Activated naive CD8-positive, alpha-beta T cell treated with anti-CD3 and anti-CD28 coated beads, Interleukin-2, amount 10 ng/mL, durations not matched to agents 7 days and 5 days (primary cell): ENCODE results near the gene DPM3. TPM values are rescaled to one million over a fixed set of nuclear protein-coding genes. Genes with fewer than 3 reads are reported as not detected.

ENCODE experiments used
- ATAC-seq: fragments of 150-1000 bp; cut with Tn5 transposase; one replicate; pipeline ENCODE4 v1.10.0; 2021; ENCODE audit warnings: low read depth, moderate library complexity
- POLR2A ChIA-PET: fragments of 350-600 bp; sonication (Branson Sonifier 250); formaldehyde crosslinking; loops from one replicate; lab custom pipeline; 2021; ENCODE audit warnings: antibody characterized with exemption; lab: Charles Lee
- DNase-seq: peaks from one replicate; pipeline ENCODE4 v3.0.0; 2021
- H3K27ac Mint-ChIP-seq: one replicate; pipeline ENCODE4 v1.8.0; 2022; ENCODE audit warnings: mild to moderate bottlenecking, mixed read lengths
- H3K27me3 Mint-ChIP-seq: one replicate; pipeline ENCODE4 v1.8.0; 2022; ENCODE audit warnings: mild to moderate bottlenecking, moderate library complexity, mixed read lengths
- H3K36me3 Mint-ChIP-seq: one replicate; pipeline ENCODE4 v1.8.0; 2021; ENCODE audit warnings: mild to moderate bottlenecking, mixed read lengths
- H3K4me1 Mint-ChIP-seq: one replicate; pipeline ENCODE4 v1.8.0; 2021; ENCODE audit warnings: mixed read lengths
- H3K4me3 Mint-ChIP-seq: one replicate; pipeline ENCODE4 v1.8.0; 2022; ENCODE audit warnings: mild to moderate bottlenecking, moderate library complexity, mixed read lengths
- H3K9me3 Mint-ChIP-seq: one replicate; pipeline ENCODE4 v1.8.0; 2021; ENCODE audit warnings: mixed read lengths
- total RNA-seq, 2 experiments: library from RNA; stranded (reverse); gene quantifications; one replicate each; pipeline ENCODE4 v1.2.3, GENCODE V29; 2021

DPM3 gene
- total RNA-seq, 2 experiments from 2014 or later: 60.0 to 71.1 TPM

GRCh38 chr1:155134322-155134721 lies 6.0 kb downstream of the DPM3 start:
- Mint-ChIP-seq H3K36me3 (peaks cover 11% of the 10 kb centered on the region), H3K27ac (peak overlapping the region; percentile 95), H3K9me3 (no peaks in the 10 kb centered on the region), H3K4me1 (peaks cover 30% of the 10 kb centered on the region), H3K4me3 (peak overlapping the region; percentile 91), H3K27me3 (peaks cover 6% of the 10 kb centered on the region)
- ATAC-seq: no peak
- POLR2A ChIA-PET: interaction anchor here (1.1 to 1.6 kb wide), 3 partner anchors 12 to 182 kb away, joined by 3 to 7 read pairs (median 3); partner anchors contain the start of gene KRTCAP2
- no peak for DNase-seq

DNA sequence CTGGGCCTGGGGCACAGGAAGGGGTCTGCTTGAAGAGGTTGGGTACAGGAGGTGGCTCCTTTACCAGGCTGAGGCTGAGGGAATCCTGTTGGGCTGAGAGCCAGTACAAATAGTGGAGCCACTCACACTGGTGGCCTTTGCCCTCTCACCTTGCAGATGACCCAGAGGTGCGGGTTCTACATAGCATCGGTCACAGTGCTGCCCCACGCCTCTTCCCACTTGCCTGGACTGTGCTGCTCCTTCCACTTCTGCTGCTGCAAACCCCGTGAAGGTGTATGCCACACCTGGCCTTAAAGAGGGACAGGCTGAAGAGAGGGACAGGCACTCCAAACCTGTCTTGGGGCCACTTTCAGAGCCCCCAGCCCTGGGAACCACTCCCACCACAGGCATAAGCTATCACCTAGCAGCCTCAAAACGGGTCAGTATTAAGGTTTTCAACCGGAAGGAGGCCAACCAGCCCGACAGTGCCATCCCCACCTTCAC lies 6.5 kb downstream of the DPM3 start:
- no peak for ATAC-seq
- Mint-ChIP-seq H3K36me3 (peaks cover 9% of the 10 kb centered on the region), H3K27me3 (peaks cover 6% of the 10 kb centered on the region), H3K9me3 (no peaks in the 10 kb centered on the region), H3K27ac (no peak overlapping the region), H3K4me3 (no peak overlapping the region), H3K4me1 (peaks cover 30% of the 10 kb centered on the region)
- no peak for DNase-seq
- POLR2A ChIA-PET: interaction anchor here (1.4 to 1.6 kb wide), 2 partner anchors 12 to 39 kb away, joined by 3 to 7 read pairs; partner anchors contain the start of gene KRTCAP2

GRCh38 chr1:155131856-155132255 lies 8.5 kb downstream of the DPM3 start:
- DNase-seq: no peak
- ATAC-seq: no peak
- Mint-ChIP-seq H3K9me3 (no peaks in the 10 kb centered on the region), H3K4me3 (no peak overlapping the region), H3K36me3 (peaks cover 3% of the 10 kb centered on the region), H3K27ac (peak overlapping the region; percentile 28), H3K27me3 (peaks cover 23% of the 10 kb centered on the region), H3K4me1 (peaks cover 32% of the 10 kb centered on the region)
- POLR2A ChIA-PET: no interaction called here

DNA sequence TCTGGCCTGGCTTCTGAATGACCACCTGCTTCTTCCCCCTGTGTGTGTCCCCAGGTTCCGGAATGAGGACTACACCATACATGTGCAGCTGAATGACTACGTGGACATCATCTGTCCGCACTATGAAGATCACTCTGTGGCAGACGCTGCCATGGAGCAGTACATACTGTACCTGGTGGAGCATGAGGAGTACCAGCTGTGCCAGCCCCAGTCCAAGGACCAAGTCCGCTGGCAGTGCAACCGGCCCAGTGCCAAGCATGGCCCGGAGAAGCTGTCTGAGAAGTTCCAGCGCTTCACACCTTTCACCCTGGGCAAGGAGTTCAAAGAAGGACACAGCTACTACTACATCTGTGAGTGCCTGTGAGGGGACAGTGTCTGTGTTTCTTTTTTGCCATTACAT lies 9.0 kb downstream of the DPM3 start:
- peaks cover 3% of the 10 kb centered on the region for H3K36me3 Mint-ChIP-seq
- no peak overlapping the region for H3K27ac Mint-ChIP-seq
- ATAC-seq (no peak), DNase-seq (no peak)
- no peaks in the 10 kb centered on the region for H3K9me3 Mint-ChIP-seq
- peaks cover 32% of the 10 kb centered on the region for H3K4me1 Mint-ChIP-seq
- no peak overlapping the region for H3K4me3 Mint-ChIP-seq
- POLR2A ChIA-PET: no interaction called here
- H3K27me3 Mint-ChIP-seq: peaks cover 27% of the 10 kb centered on the region

- ATAC-seq (no peak), DNase-seq (no peak)
- peaks cover 32% of the 10 kb centered on the region for H3K4me1 Mint-ChIP-seq
- H3K9me3 Mint-ChIP-seq: no peaks in the 10 kb centered on the region
- peaks cover 3% of the 10 kb centered on the region for H3K36me3 Mint-ChIP-seq
- POLR2A ChIA-PET: interaction anchor here (0.5 to 1.4 kb wide), 2 partner anchors 10 to 12 kb away, joined by 5 read pairs; partner anchors contain the start of gene DPM3
- H3K27me3 Mint-ChIP-seq: peaks cover 32% of the 10 kb centered on the region
- no peak overlapping the region for H3K27ac Mint-ChIP-seq
- no peak overlapping the region for H3K4me3 Mint-ChIP-seq
Observed at GRCh38 chr1:155130272-155131006, 9.9 kb downstream of the DPM3 start.

- H3K36me3 Mint-ChIP-seq: peaks cover 3% of the 10 kb centered on the region
- ATAC-seq (no peak), DNase-seq (no peak)
- H3K4me1 Mint-ChIP-seq: peaks cover 26% of the 10 kb centered on the region
- POLR2A ChIA-PET: interaction anchor here (0.5 to 0.7 kb wide), 2 partner anchors 38 to 1131 kb away, joined by 3 read pairs; no protein-coding TSS in a partner anchor
- H3K9me3 Mint-ChIP-seq: no peaks in the 10 kb centered on the region
- H3K27ac Mint-ChIP-seq: peak overlapping the region; percentile 25
- H3K27me3 Mint-ChIP-seq: peaks cover 44% of the 10 kb centered on the region
- peak overlapping the region; percentile 74 for H3K4me3 Mint-ChIP-seq
Observed at GRCh38 chr1:155128755-155129473, 11.4 kb downstream of the DPM3 start.

- peak overlapping the region; percentile 25 for H3K27ac Mint-ChIP-seq
- peaks cover 3% of the 10 kb centered on the region for H3K36me3 Mint-ChIP-seq
- peaks cover 26% of the 10 kb centered on the region for H3K4me1 Mint-ChIP-seq
- no peaks in the 10 kb centered on the region for H3K9me3 Mint-ChIP-seq
- DNase-seq (no peak), ATAC-seq (no peak)
- peak overlapping the region; percentile 74 for H3K4me3 Mint-ChIP-seq
- POLR2A ChIA-PET: interaction anchor here (1.0 kb wide), 1 partner anchor 8 kb away, joined by 3 read pairs; no protein-coding TSS in a partner anchor
- peaks cover 44% of the 10 kb centered on the region for H3K27me3 Mint-ChIP-seq
Observed at GRCh38 chr1:155127967-155128754, 12.2 kb downstream of the DPM3 start.

- POLR2A ChIA-PET: interaction anchor here (1.0 kb wide), 1 partner anchor 9 kb away, joined by 3 read pairs; no protein-coding TSS in a partner anchor
- peak within 1 kb of the TSS; percentile 36 for H3K27ac Mint-ChIP-seq
- H3K36me3 Mint-ChIP-seq: peaks cover 3% of the 10 kb centered on the region
- peak; percentile 65 for DNase-seq
- ATAC-seq: peak; percentile 69
- H3K27me3 Mint-ChIP-seq: peaks cover 48% of the 10 kb centered on the region
- peak within 1 kb of the TSS; percentile 80 for H3K4me3 Mint-ChIP-seq
- peaks cover 26% of the 10 kb centered on the region for H3K4me1 Mint-ChIP-seq
- H3K9me3 Mint-ChIP-seq: no peaks in the 10 kb centered on the region
Observed at GRCh38 chr1:155127105-155127966, 13.0 kb downstream of the DPM3 start, which contains the start of gene EFNA1. Gene EFNA1 (plus strand): TSS chr1:155127876. CDS start chr1:155127978, 102 bp downstream.

GRCh38 chr1:155126556-155127104 lies 13.7 kb downstream of the DPM3 start:
- H3K27me3 Mint-ChIP-seq: peaks cover 48% of the 10 kb centered on the region
- H3K4me3 Mint-ChIP-seq: peak overlapping the region; percentile 80
- ATAC-seq: peak; percentile 35
- H3K9me3 Mint-ChIP-seq: no peaks in the 10 kb centered on the region
- DNase-seq: no peak
- H3K36me3 Mint-ChIP-seq: no peaks in the 10 kb centered on the region
- no peak overlapping the region for H3K27ac Mint-ChIP-seq
- H3K4me1 Mint-ChIP-seq: peaks cover 22% of the 10 kb centered on the region
- POLR2A ChIA-PET: no interaction called here

GRCh38 chr1:155125946-155126555 lies 14.3 kb downstream of the DPM3 start:
- POLR2A ChIA-PET: no interaction called here
- no peaks in the 10 kb centered on the region for H3K9me3 Mint-ChIP-seq
- no peak for ATAC-seq
- peaks cover 48% of the 10 kb centered on the region for H3K27me3 Mint-ChIP-seq
- no peak for DNase-seq
- no peak overlapping the region for H3K27ac Mint-ChIP-seq
- H3K4me3 Mint-ChIP-seq: no peak overlapping the region
- H3K4me1 Mint-ChIP-seq: peaks cover 22% of the 10 kb centered on the region
- no peaks in the 10 kb centered on the region for H3K36me3 Mint-ChIP-seq

- no peaks in the 10 kb centered on the region for H3K9me3 Mint-ChIP-seq
- no peaks in the 10 kb centered on the region for H3K36me3 Mint-ChIP-seq
- H3K27me3 Mint-ChIP-seq: peaks cover 48% of the 10 kb centered on the region
- H3K4me3 Mint-ChIP-seq: no peak overlapping the region
- no peak overlapping the region for H3K27ac Mint-ChIP-seq
- ATAC-seq (no peak), DNase-seq (no peak)
- POLR2A ChIA-PET: no interaction called here
- H3K4me1 Mint-ChIP-seq: peaks cover 22% of the 10 kb centered on the region
Observed at GRCh38 chr1:155125511-155125945, 14.8 kb downstream of the DPM3 start.
